ENCODE measurements around the gene JMJD6. TPM values are rescaled to one million over a fixed set of nuclear protein-coding genes. Genes with fewer than 3 reads are reported as not detected.

JMJD6 gene
- total and polyA plus RNA-seq, 2 experiments from 2014 or later: 11.4 to 12.8 TPM

GRCh38 chr17:76675648-76676047, 50.8 kb downstream of the JMJD6 start:
- no peak overlapping the region for H3K27ac ChIP-seq (ENCODE audit: low read depth)
- 0 out of 2 replicates have a peak, but pooled peaks cover 9% of the 10 kb centered on the region for H3F3A ChIP-seq (replicated peaks; ENCODE audit: low read depth)
- H3K4me2 ChIP-seq: no peak overlapping the region
- Mint-ChIP-seq H3K36me3 (ENCODE audit: low read depth) (no peaks in the 10 kb centered on the region), H3K27me3 (ENCODE audit: insufficient read depth, low read depth, poor library complexity) (peaks cover 10% of the 10 kb centered on the region), H3K9me3 (no peaks in the 10 kb centered on the region), H3K4me3 (no peak overlapping the region), H3K4me1 (peaks cover 12% of the 10 kb centered on the region), H3K27ac (no peak overlapping the region)
- H4K20me1 ChIP-seq (replicated peaks; ENCODE audit: insufficient read depth): no peaks in the 10 kb centered on the region
- ATAC-seq: no peak
- H3K36me3 ChIP-seq (ENCODE audit: insufficient read depth): no peaks in the 10 kb centered on the region
- H3K79me2 ChIP-seq (replicated peaks; ENCODE audit: insufficient read depth): no peaks in the 10 kb centered on the region
- H3K4me1 ChIP-seq (ENCODE audit: insufficient read depth): peaks cover 5% of the 10 kb centered on the region
- peaks cover 2% of the 10 kb centered on the region; the same call in 1 of the 2 replicates for H3K9me2 ChIP-seq (ENCODE audit: insufficient read depth)
- H3K4me3 ChIP-seq: no peak overlapping the region
- TF ChIP-seq, protein P1, sequence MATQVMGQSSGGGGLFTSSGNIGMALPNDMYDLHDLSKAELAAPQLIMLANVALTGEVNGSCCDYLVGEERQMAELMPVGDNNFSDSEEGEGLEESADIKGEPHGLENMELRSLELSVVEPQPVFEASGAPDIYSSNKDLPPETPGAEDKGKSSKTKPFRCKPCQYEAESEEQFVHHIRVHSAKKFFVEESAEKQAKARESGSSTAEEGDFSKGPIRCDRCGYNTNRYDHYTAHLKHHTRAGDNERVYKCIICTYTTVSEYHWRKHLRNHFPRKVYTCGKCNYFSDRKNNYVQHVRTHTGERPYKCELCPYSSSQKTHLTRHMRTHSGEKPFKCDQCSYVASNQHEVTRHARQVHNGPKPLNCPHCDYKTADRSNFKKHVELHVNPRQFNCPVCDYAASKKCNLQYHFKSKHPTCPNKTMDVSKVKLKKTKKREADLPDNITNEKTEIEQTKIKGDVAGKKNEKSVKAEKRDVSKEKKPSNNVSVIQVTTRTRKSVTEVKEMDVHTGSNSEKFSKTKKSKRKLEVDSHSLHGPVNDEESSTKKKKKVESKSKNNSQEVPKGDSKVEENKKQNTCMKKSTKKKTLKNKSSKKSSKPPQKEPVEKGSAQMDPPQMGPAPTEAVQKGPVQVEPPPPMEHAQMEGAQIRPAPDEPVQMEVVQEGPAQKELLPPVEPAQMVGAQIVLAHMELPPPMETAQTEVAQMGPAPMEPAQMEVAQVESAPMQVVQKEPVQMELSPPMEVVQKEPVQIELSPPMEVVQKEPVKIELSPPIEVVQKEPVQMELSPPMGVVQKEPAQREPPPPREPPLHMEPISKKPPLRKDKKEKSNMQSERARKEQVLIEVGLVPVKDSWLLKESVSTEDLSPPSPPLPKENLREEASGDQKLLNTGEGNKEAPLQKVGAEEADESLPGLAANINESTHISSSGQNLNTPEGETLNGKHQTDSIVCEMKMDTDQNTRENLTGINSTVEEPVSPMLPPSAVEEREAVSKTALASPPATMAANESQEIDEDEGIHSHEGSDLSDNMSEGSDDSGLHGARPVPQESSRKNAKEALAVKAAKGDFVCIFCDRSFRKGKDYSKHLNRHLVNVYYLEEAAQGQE (IDR thresholded peaks at IDR 0.05; ENCODE audit: unreplicated experiment): no peak
- TF ChIP-seq ZNF114 (CRISPR knock-in tag; IDR thresholded peaks at IDR 0.05): no peak
- TF ChIP-seq EZH2 (IDR thresholded peaks at IDR 0.05; ENCODE audit: low read depth, unreplicated experiment): no peak
- TF ChIP-seq CREB1 (CRISPR knock-in tag; IDR thresholded peaks at IDR 0.05; ENCODE audit: low read depth): no peak
- TF ChIP-seq STAT1 (IDR thresholded peaks at IDR 0.05; ENCODE audit: unreplicated experiment): no peak
- TF ChIP-seq ZNF331 (CRISPR knock-in tag; IDR thresholded peaks at IDR 0.05; ENCODE audit: low read depth): no peak
- TF ChIP-seq JUNB (IDR thresholded peaks at IDR 0.05; ENCODE audit: unreplicated experiment): no peak
- no peak for TF ChIP-seq POLR2AphosphoS5 (IDR thresholded peaks at IDR 0.05; ENCODE audit: low read depth)
- TF ChIP-seq ETS1 (IDR thresholded peaks at IDR 0.05): no peak
- TF ChIP-seq, protein P2, sequence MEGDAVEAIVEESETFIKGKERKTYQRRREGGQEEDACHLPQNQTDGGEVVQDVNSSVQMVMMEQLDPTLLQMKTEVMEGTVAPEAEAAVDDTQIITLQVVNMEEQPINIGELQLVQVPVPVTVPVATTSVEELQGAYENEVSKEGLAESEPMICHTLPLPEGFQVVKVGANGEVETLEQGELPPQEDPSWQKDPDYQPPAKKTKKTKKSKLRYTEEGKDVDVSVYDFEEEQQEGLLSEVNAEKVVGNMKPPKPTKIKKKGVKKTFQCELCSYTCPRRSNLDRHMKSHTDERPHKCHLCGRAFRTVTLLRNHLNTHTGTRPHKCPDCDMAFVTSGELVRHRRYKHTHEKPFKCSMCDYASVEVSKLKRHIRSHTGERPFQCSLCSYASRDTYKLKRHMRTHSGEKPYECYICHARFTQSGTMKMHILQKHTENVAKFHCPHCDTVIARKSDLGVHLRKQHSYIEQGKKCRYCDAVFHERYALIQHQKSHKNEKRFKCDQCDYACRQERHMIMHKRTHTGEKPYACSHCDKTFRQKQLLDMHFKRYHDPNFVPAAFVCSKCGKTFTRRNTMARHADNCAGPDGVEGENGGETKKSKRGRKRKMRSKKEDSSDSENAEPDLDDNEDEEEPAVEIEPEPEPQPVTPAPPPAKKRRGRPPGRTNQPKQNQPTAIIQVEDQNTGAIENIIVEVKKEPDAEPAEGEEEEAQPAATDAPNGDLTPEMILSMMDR (conservative IDR thresholded peaks at IDR 0.05; ENCODE audit: low read depth in 2 of 2): no peak
- TF ChIP-seq, protein P3, sequence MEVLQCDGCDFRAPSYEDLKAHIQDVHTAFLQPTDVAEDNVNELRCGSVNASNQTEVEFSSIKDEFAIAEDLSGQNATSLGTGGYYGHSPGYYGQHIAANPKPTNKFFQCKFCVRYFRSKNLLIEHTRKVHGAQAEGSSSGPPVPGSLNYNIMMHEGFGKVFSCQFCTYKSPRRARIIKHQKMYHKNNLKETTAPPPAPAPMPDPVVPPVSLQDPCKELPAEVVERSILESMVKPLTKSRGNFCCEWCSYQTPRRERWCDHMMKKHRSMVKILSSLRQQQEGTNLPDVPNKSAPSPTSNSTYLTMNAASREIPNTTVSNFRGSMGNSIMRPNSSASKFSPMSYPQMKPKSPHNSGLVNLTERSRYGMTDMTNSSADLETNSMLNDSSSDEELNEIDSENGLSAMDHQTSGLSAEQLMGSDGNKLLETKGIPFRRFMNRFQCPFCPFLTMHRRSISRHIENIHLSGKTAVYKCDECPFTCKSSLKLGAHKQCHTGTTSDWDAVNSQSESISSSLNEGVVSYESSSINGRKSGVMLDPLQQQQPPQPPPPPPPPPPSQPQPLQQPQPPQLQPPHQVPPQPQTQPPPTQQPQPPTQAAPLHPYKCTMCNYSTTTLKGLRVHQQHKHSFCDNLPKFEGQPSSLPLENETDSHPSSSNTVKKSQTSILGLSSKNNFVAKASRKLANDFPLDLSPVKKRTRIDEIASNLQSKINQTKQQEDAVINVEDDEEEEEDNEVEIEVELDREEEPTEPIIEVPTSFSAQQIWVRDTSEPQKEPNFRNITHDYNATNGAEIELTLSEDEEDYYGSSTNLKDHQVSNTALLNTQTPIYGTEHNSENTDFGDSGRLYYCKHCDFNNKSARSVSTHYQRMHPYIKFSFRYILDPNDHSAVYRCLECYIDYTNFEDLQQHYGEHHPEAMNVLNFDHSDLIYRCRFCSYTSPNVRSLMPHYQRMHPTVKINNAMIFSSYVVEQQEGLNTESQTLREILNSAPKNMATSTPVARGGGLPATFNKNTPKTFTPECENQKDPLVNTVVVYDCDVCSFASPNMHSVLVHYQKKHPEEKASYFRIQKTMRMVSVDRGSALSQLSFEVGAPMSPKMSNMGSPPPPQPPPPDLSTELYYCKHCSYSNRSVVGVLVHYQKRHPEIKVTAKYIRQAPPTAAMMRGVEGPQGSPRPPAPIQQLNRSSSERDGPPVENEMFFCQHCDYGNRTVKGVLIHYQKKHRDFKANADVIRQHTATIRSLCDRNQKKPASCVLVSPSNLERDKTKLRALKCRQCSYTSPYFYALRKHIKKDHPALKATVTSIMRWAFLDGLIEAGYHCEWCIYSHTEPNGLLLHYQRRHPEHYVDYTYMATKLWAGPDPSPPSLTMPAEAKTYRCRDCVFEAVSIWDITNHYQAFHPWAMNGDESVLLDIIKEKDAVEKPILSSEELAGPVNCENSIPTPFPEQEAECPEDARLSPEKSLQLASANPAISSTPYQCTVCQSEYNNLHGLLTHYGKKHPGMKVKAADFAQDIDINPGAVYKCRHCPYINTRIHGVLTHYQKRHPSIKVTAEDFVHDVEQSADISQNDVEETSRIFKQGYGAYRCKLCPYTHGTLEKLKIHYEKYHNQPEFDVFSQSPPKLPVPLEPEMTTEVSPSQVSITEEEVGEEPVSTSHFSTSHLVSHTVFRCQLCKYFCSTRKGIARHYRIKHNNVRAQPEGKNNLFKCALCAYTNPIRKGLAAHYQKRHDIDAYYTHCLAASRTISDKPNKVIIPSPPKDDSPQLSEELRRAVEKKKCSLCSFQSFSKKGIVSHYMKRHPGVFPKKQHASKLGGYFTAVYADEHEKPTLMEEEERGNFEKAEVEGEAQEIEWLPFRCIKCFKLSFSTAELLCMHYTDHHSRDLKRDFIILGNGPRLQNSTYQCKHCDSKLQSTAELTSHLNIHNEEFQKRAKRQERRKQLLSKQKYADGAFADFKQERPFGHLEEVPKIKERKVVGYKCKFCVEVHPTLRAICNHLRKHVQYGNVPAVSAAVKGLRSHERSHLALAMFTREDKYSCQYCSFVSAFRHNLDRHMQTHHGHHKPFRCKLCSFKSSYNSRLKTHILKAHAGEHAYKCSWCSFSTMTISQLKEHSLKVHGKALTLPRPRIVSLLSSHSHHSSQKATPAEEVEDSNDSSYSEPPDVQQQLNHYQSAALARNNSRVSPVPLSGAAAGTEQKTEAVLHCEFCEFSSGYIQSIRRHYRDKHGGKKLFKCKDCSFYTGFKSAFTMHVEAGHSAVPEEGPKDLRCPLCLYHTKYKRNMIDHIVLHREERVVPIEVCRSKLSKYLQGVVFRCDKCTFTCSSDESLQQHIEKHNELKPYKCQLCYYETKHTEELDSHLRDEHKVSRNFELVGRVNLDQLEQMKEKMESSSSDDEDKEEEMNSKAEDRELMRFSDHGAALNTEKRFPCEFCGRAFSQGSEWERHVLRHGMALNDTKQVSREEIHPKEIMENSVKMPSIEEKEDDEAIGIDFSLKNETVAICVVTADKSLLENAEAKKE (CRISPR knock-in tag; IDR thresholded peaks at IDR 0.05): no peak
- no peak for TF ChIP-seq EZH2phosphoT487 (IDR thresholded peaks at IDR 0.05; ENCODE audit: unreplicated experiment)
- no peak for TF ChIP-seq NANOG (IDR thresholded peaks at IDR 0.05; ENCODE audit: borderline replicate concordance)
- H2AFZ ChIP-seq: no peak overlapping the region
- DNase-seq (ENCODE audit: low spot score): no peak
- no peaks in the 10 kb centered on the region for H3K27me3 ChIP-seq (ENCODE audit: insufficient read depth)

Measured in GM23338 (cell line).